GM19023 (cell line): Measurements from ENCODE around the gene CHMP2A.
"Not testable (repeated sequence)": the region's sequence is repeated elsewhere in the genome, so short reads cannot be mapped to it uniquely, and the experiment has no call there.

Source experiments
- ATAC-seq: cut with Tn5 transposase; IDR thresholded peaks from one replicate; pipeline ENCODE4 v1.9.1; 2021; ENCODE audit warnings: mild to moderate bottlenecking, moderate library complexity; ENCODE audit not compliant: unreplicated experiment

CHMP2A gene

GRCh38 chr19:58513694-58514563, 41.0 kb downstream of the CHMP2A start:
- ATAC-seq = peak; percentile 80

GRCh38 chr19:58513213-58513693, 41.7 kb downstream of the CHMP2A start:
- ATAC-seq = no peak

- ATAC-seq = no peak
These were observed 43.3 kb downstream of the CHMP2A start, which contains the start of gene SLC27A5 for GRCh38 chr19:58511353-58512208. TSS of gene SLC27A5 (minus strand) at chr19:58511992. CDS start at chr19:58511955, 37 bp downstream.

GRCh38 chr19:58510084-58510862, 44.6 kb downstream of the CHMP2A start:
- ATAC-seq = no peak

DNA sequence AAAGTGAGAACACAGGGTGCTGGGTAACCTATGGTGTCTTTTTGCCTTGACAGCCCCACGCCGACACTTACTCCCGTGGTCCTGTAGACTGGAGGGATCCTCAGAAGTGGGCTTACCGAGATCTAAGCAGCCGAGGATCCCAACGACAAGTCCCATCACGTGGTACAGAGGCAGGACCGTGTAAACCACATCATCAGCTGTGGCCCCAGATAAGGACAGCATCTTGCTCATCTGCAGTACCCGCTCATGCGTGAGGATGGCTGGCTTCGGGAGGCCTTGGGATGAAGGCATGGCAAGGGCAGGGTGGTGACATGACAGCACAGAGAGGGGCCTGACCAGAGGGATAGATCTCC, 45.2 kb downstream of the CHMP2A start:
- ATAC-seq = no peak

DNA sequence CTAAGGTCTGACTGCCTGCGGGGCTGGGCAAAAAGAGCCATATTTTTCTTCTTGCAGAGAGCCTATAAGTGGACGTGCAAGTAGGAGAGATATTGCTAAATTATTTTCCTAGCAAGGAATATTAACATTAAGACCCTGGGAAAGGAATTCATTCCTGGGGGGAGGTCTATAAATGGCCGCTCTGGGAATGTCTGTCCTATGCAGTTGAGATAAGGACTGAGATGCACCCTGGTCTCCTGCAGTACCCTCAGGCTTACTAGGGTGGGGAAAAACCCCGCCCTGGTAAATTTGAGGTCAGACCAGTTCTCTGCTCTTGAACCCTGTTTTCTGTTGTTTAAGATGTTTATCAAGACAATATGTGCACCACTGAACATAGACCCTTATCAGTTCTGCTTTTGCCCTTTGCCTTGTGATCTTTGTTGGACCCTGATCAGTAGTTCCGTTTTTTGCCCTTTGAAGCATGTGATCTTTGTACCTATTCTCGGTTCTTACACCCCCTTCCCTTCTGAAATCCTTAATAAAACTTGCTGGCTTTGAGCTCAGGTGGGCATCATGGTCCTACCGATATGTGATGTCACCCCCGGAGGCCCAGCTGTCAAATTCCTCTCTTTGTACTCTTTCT, 47.2 kb downstream of the CHMP2A start:
- ATAC-seq = not testable (repeated sequence)
